Measurements from ENCODE around the gene PSMC1. TPM values are rescaled to one million over a fixed set of nuclear protein-coding genes. Genes with fewer than 3 reads are reported as not detected.

The PSMC1 gene
- total and polyA plus RNA-seq, 7 experiments from 2014 or later: 47.9 to 101 (median 72.4) TPM

DNA sequence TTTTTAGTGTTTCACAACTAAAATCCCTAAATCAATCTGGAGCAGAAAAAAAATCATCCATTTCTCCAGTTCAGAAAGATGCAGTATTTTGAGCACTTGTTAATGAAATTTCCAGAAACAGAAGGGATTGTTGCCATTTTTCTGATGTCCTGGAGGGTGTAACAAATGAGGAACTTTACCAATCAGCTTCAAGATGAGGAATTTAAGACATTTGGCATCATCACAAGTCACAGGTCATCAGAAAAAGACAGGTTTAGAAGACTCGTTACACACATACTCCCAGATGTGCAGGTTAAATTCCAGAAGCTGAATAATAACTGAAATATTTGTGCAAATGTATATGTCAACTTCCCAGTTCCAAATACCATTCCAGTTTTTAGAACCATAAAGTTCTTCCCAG lies 482 bp upstream of the PSMC1 start:
- POLR2A ChIA-PET: interaction anchor here (1.2 to 3.6 kb wide), 5 partner anchors 9 to 503 kb away, joined by 4 to 26 read pairs (median 6); no protein-coding TSS in a partner anchor
- Mint-ChIP-seq H3K4me3 (peak overlapping the region; percentile 53 to 99 (median 96)), H3K27me3 (peaks cover 0 to 14% (median 7%) of the 10 kb centered on the region in 5 donors), H3K4me1 (peaks cover 12 to 38% (median 34%) of the 10 kb centered on the region in 7 donors), H3K36me3 (peaks cover 6 to 27% (median 9%) of the 10 kb centered on the region in 5 donors), H3K9me3 (peaks cover 0 to 13% (median 0%) of the 10 kb centered on the region in 11 donors), H3K27ac (peak overlapping the region; percentile 53 to 96 (median 95))
- CTCF ChIA-PET: interaction anchor here (0.6 to 1.0 kb wide), 2 partner anchors 9 to 17 kb away, joined by 4 to 5 read pairs; no protein-coding TSS in a partner anchor
- no peaks in the 10 kb centered on the region for H3K9me3 ChIP-seq (ENCODE audit: control insufficient read depth in 2 of 3, low read length in 3 of 3)
- peaks cover 13 to 17% of the 10 kb centered on the region in 2 donors for H3K4me1 ChIP-seq (ENCODE audit: control insufficient read depth in 2 of 2, insufficient read depth in 2 of 2, low read length in 2 of 2)
- intact Hi-C loops (cut with micrococcal nuclease): loop anchor here (1.0 to 5.0 kb wide), 12 partner anchors 75 to 1693 kb away; partner anchors contain the start of genes CALM1 (in 1 of the 2), EFCAB11 (in 1 of the 2), EML5 (in 1 of the 2) and NRDE2 (in 1 of the 2)
- H3K4me3 ChIP-seq (ENCODE audit: low read length): peak overlapping the region; percentile 87
- no peak for DNase-seq
- H3K27me3 ChIP-seq (ENCODE audit: control insufficient read depth in 2 of 2, insufficient read depth in 2 of 2, low read length in 2 of 2): no peaks in the 10 kb centered on the region
- peaks cover under 1 to 26% (median 4%) of the 10 kb centered on the region in 3 experiments for H3K36me3 ChIP-seq (ENCODE audit: control insufficient read depth in 2 of 3, insufficient read depth in 3 of 3, low read length in 3 of 3)
- peak overlapping the region; percentile 86 for H3K27ac ChIP-seq (ENCODE audit: low read depth, low read length)
- ATAC-seq: no peak

DNA sequence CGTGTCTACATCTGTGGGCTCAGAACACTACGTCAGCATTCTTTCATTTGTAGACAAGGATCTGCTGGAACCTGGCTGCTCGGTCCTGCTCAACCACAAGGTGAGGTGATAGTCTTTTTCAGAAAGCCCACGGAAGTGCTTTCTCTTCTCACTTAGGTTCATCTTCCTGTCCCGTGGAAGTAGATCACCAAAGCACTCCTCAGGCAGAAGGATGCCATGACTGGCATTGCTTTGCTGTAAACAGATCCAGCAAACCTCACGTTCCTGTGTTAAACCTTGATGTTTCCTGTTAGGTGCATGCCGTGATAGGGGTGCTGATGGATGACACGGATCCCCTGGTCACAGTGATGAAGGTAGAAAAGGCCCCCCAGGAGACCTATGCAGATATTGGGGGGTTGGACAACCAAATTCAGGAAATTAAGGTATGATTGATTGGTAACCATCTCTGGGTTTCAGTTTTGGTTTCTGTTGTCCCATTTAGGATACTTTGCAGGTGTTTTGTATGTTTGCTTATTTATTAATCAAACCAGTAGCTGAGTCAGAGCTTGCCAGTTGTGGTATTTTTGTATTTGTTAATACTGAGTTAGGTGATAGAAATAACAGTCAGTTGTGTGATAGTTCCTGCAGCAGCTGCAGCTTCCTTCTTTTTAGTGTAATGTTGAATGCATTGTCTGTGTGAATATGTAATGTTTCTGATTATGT lies 7.5 kb downstream of the PSMC1 start:
- H3K36me3 Mint-ChIP-seq: peaks cover 21 to 46% (median 29%) of the 10 kb centered on the region in 5 donors
- peak overlapping the region in 3 of 9 donors; percentile 4 to 70 (median 66) for H3K27ac Mint-ChIP-seq
- H3K36me3 ChIP-seq (ENCODE audit: control insufficient read depth in 2 of 3, insufficient read depth in 3 of 3, low read length in 3 of 3): peaks cover 21 to 81% (median 25%) of the 10 kb centered on the region in 3 experiments
- no peaks in the 10 kb centered on the region for H3K27me3 ChIP-seq (ENCODE audit: control insufficient read depth in 2 of 2, insufficient read depth in 2 of 2, low read length in 2 of 2)
- peaks cover 0 to 4% (median 0%) of the 10 kb centered on the region in 11 donors for H3K9me3 Mint-ChIP-seq
- H3K27ac ChIP-seq (ENCODE audit: low read depth, low read length): no peak overlapping the region
- DNase-seq: no peak
- POLR2A ChIA-PET: interaction anchor here (1.0 to 1.7 kb wide), 2 partner anchors 8 to 12 kb away, joined by 3 to 8 read pairs; partner anchors contain the start of gene PSMC1
- H3K4me3 ChIP-seq (ENCODE audit: low read length): no peak overlapping the region
- peaks cover 0 to 6% of the 10 kb centered on the region in 2 donors for H3K4me1 ChIP-seq (ENCODE audit: control insufficient read depth in 2 of 2, insufficient read depth in 2 of 2, low read length in 2 of 2)
- peak; percentile 54 for ATAC-seq
- H3K27me3 Mint-ChIP-seq: no peaks in the 10 kb centered on the region
- peaks cover 0 to 19% (median 2%) of the 10 kb centered on the region in 7 donors for H3K4me1 Mint-ChIP-seq
- CTCF ChIA-PET: interaction anchor here (0.6 kb wide), 1 partner anchor 8 kb away, joined by 4 read pairs; the partner anchor contains the start of gene PSMC1
- intact Hi-C loops (cut with micrococcal nuclease): no loop called here
- H3K4me3 Mint-ChIP-seq: no peak overlapping the region
- no peaks in the 10 kb centered on the region for H3K9me3 ChIP-seq (ENCODE audit: control insufficient read depth in 2 of 3, low read length in 3 of 3)

DNA sequence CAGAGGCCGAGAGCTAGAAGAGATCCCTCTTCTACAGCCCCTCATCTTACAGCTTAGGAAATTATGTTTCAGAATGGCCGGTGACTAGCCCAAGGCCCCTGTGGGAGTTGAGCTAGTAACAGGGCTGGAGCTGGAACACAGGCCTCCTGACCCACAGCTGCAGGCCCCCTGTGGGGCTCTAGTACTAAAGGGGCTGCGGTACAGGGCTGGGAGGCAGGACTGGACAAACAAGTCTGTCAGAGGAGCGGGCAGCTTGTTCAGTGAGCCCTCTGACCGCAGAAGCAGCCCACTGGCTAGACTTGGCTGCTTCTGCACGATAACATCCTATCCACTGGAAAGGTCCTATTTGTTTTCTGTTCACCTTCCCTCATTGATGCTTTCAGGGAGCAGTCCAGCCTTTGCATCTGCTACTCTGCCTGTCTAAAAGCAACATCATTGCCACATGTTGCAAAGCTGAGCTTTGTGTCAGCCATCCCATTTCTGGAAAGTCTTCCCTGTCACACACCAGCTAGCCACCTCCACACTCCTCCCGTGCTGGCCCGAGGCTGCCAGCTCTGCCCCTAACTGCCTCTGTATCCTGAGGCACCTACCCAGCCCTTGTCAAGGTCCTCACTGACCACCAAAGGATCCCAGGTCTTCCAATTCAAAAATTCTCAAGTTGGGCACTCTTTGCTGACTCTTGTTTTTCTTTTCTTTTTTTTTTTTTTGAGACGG lies 10.2 kb downstream of the PSMC1 start:
- Mint-ChIP-seq H3K27ac (peak overlapping the region in 1 of 9 donors; percentile 36), H3K9me3 (no peaks in the 10 kb centered on the region), H3K4me3 (no peak overlapping the region), H3K27me3 (no peaks in the 10 kb centered on the region), H3K4me1 (peaks cover 0 to 14% (median 0%) of the 10 kb centered on the region in 7 donors), H3K36me3 (peaks cover 18 to 53% (median 25%) of the 10 kb centered on the region in 5 donors)
- Histone ChIP-seq H3K36me3 (ENCODE audit: control insufficient read depth in 2 of 3, insufficient read depth in 3 of 3, low read length in 3 of 3) (peaks cover 18 to 89% (median 26%) of the 10 kb centered on the region in 3 experiments), H3K27me3 (ENCODE audit: control insufficient read depth in 2 of 2, insufficient read depth in 2 of 2, low read length in 2 of 2) (no peaks in the 10 kb centered on the region), H3K4me1 (ENCODE audit: control insufficient read depth in 2 of 2, insufficient read depth in 2 of 2, low read length in 2 of 2) (peaks cover 0 to 6% of the 10 kb centered on the region in 2 donors), H3K4me3 (ENCODE audit: low read length) (no peak overlapping the region), H3K27ac (ENCODE audit: low read depth, low read length) (no peak overlapping the region), H3K9me3 (ENCODE audit: control insufficient read depth in 2 of 3, low read length in 3 of 3) (no peaks in the 10 kb centered on the region)
- intact Hi-C loops (cut with micrococcal nuclease): no loop called here
- DNase-seq (no peak), ATAC-seq (no peak)
- POLR2A ChIA-PET: interaction anchor here (0.5 kb wide), 1 partner anchor 9 kb away, joined by 5 read pairs; no protein-coding TSS in a partner anchor
- CTCF ChIA-PET: interaction anchor here (0.7 to 0.9 kb wide), 2 partner anchors 133 to 889 kb away, joined by 3 read pairs; no protein-coding TSS in a partner anchor

DNA sequence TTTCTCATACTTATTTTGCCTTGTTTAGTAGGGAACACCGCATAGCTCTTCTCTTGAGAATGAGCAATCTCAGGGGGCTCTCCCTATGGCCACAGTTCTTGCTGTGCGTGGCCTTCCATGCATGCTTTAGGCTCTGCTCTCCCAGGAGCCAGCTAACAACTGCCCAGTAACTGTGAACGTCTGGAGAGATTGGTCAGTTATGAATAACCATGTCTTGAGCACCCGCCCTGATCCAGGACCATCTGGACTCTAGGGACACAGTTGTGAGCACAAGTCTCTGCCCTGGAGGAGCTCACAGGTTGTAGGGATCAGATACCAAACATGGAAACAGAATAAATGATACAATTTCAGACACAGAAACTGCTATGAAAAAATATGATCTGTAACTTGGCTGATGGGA lies 12.1 kb downstream of the PSMC1 start:
- Histone ChIP-seq H3K27me3 (ENCODE audit: control insufficient read depth in 2 of 2, insufficient read depth in 2 of 2, low read length in 2 of 2) (no peaks in the 10 kb centered on the region), H3K9me3 (ENCODE audit: control insufficient read depth in 2 of 3, low read length in 3 of 3) (no peaks in the 10 kb centered on the region), H3K27ac (ENCODE audit: low read depth, low read length) (no peak overlapping the region), H3K36me3 (ENCODE audit: control insufficient read depth in 2 of 3, insufficient read depth in 3 of 3, low read length in 3 of 3) (peaks cover 20 to 88% (median 21%) of the 10 kb centered on the region in 3 experiments), H3K4me1 (ENCODE audit: control insufficient read depth in 2 of 2, insufficient read depth in 2 of 2, low read length in 2 of 2) (peaks cover 0 to under 1% of the 10 kb centered on the region in 2 donors), H3K4me3 (ENCODE audit: low read length) (no peak overlapping the region)
- peaks cover 0 to 12% (median 0%) of the 10 kb centered on the region in 7 donors for H3K4me1 Mint-ChIP-seq
- POLR2A ChIA-PET: no interaction called here
- H3K27me3 Mint-ChIP-seq: no peaks in the 10 kb centered on the region
- CTCF ChIA-PET: no interaction called here
- ATAC-seq: no peak
- no peaks in the 10 kb centered on the region for H3K9me3 Mint-ChIP-seq
- no peak for DNase-seq
- H3K4me3 Mint-ChIP-seq: no peak overlapping the region
- intact Hi-C loops (cut with micrococcal nuclease): no loop called here
- H3K36me3 Mint-ChIP-seq: peaks cover 22 to 57% (median 28%) of the 10 kb centered on the region in 5 donors
- H3K27ac Mint-ChIP-seq: peak overlapping the region in 3 of 9 donors; percentile 28 to 50 (median 32)

DNA sequence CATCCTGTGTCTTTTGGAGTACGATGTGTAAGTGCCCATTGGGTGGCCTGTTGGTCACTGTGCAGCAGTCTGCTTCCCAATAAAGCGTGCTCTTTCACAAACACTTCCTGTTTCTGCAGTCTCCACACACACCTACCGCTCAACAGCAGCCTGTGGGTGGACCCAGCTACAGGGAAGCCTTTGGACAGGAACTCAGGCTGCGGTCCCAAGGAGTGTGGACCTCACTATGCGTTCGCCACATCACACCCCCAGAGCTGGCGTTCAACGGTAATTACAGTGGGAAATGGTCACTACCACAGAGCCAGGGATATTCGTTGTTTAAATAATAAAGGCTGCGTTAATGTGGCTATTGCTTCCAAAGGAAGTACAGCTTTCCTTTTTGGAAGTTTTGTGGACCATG lies 16.2 kb downstream of the PSMC1 start:
- peak overlapping the region in 1 of 9 donors; percentile 78 for H3K27ac Mint-ChIP-seq
- no peaks in the 10 kb centered on the region for H3K27me3 Mint-ChIP-seq
- no peaks in the 10 kb centered on the region for H3K27me3 ChIP-seq (ENCODE audit: control insufficient read depth in 2 of 2, insufficient read depth in 2 of 2, low read length in 2 of 2)
- peak; percentile 41 for ATAC-seq
- intact Hi-C loops (cut with micrococcal nuclease): no loop called here
- ChIA-PET POLR2A (no interaction called here), CTCF (interaction anchor here (0.6 kb wide), 1 partner anchor 17 kb away, joined by 5 read pairs; no protein-coding TSS in a partner anchor)
- no peaks in the 10 kb centered on the region for H3K9me3 ChIP-seq (ENCODE audit: control insufficient read depth in 2 of 3, low read length in 3 of 3)
- peaks cover 5 to 62% (median 9%) of the 10 kb centered on the region in 3 experiments for H3K36me3 ChIP-seq (ENCODE audit: control insufficient read depth in 2 of 3, insufficient read depth in 3 of 3, low read length in 3 of 3)
- peaks cover 2 to 27% (median 8%) of the 10 kb centered on the region in 7 donors for H3K4me1 Mint-ChIP-seq
- no peaks in the 10 kb centered on the region for H3K9me3 Mint-ChIP-seq
- no peaks in the 10 kb centered on the region for H3K4me1 ChIP-seq (ENCODE audit: control insufficient read depth in 2 of 2, insufficient read depth in 2 of 2, low read length in 2 of 2)
- no peak overlapping the region for H3K4me3 Mint-ChIP-seq
- no peak overlapping the region for H3K4me3 ChIP-seq (ENCODE audit: low read length)
- DNase-seq: no peak
- peaks cover 8 to 57% (median 18%) of the 10 kb centered on the region in 5 donors for H3K36me3 Mint-ChIP-seq
- no peak overlapping the region for H3K27ac ChIP-seq (ENCODE audit: low read depth, low read length)

DNA sequence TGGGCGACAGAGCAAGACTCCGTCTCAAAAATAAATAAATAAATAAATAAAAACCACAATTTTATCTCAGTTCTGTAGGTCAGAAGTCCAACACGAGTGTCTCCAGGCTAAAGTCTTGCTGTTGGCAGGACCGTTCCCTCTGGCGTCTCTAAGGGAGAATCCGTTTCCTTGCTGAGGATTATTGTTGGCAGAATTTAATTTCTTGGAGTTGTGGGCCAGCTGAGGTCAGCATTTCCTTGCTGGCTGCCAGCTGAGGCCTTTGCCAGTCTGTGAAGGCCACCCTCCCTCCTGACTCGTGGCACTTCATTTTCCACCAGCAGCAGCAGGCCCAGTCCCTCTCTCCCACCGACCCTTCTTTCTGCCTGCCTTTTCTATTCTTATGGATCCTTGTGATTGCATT lies 17.2 kb downstream of the PSMC1 start:
- Histone ChIP-seq H3K9me3 (ENCODE audit: control insufficient read depth in 2 of 3, low read length in 3 of 3) (no peaks in the 10 kb centered on the region), H3K27ac (ENCODE audit: low read depth, low read length) (no peak overlapping the region), H3K4me3 (ENCODE audit: low read length) (no peak overlapping the region), H3K27me3 (ENCODE audit: control insufficient read depth in 2 of 2, insufficient read depth in 2 of 2, low read length in 2 of 2) (no peaks in the 10 kb centered on the region), H3K4me1 (ENCODE audit: control insufficient read depth in 2 of 2, insufficient read depth in 2 of 2, low read length in 2 of 2) (no peaks in the 10 kb centered on the region), H3K36me3 (ENCODE audit: control insufficient read depth in 2 of 3, insufficient read depth in 3 of 3, low read length in 3 of 3) (peaks cover 5 to 63% (median 9%) of the 10 kb centered on the region in 3 experiments)
- H3K4me3 Mint-ChIP-seq: no peak overlapping the region
- H3K9me3 Mint-ChIP-seq: no peaks in the 10 kb centered on the region
- intact Hi-C loops (cut with micrococcal nuclease): no loop called here
- H3K27me3 Mint-ChIP-seq: no peaks in the 10 kb centered on the region
- peaks cover 8 to 54% (median 17%) of the 10 kb centered on the region in 5 donors for H3K36me3 Mint-ChIP-seq
- ChIA-PET POLR2A (no interaction called here), CTCF (no interaction called here)
- ATAC-seq (no peak), DNase-seq (no peak)
- peaks cover 2 to 27% (median 8%) of the 10 kb centered on the region in 7 donors for H3K4me1 Mint-ChIP-seq
- peak overlapping the region in 2 of 9 donors; percentile 62 to 77 for H3K27ac Mint-ChIP-seq

Data from naive thymus-derived CD4-positive, alpha-beta T cell (primary cell).